Neural crest cell (in vitro differentiated cells): ENCODE data around the gene EDC3. TPM values are rescaled to one million over a fixed set of nuclear protein-coding genes. Genes with fewer than 3 reads are reported as not detected.

ENCODE experiments used
- DNase-seq: peaks from one replicate; pipeline ENCODE4 v3.0.0; 2021; ENCODE audit warnings: low read depth, mixed read lengths, low spot score
- H3K27ac Mint-ChIP-seq: one replicate; pipeline ENCODE4 v1.8.0; 2021; ENCODE audit warnings: mild to moderate bottlenecking, mixed read lengths; ENCODE audit not compliant: unreplicated experiment
- H3K27me3 Mint-ChIP-seq: 2 replicates; pipeline ENCODE4 v1.8.0; 2021; ENCODE audit warnings: low read depth, mild to moderate bottlenecking, mixed read lengths
- H3K36me3 Mint-ChIP-seq: 2 replicates; pipeline ENCODE4 v1.8.0; 2021; ENCODE audit warnings: low read depth, mild to moderate bottlenecking, mixed read lengths
- H3K4me1 Mint-ChIP-seq: 2 replicates; pipeline ENCODE4 v1.8.0; 2021; ENCODE audit warnings: mixed read lengths
- H3K4me3 Mint-ChIP-seq: one replicate; pipeline ENCODE4 v1.8.0; 2021; ENCODE audit warnings: mild to moderate bottlenecking, mixed read lengths
- H3K9me3 Mint-ChIP-seq: 2 replicates; pipeline ENCODE4 v1.8.0; 2021; ENCODE audit warnings: mixed read lengths
- total RNA-seq: library from RNA; stranded (reverse); gene quantifications from 2 replicates; pipeline ENCODE4 v1.2.1, GENCODE V29; 2021
- TF ChIP-seq, protein P1 (sequence below): fragments of 200-600 bp; sonication (generic); conservative IDR thresholded peaks from 2 replicates; pipeline ENCODE4 v1.5.0; 2021; ENCODE audit warnings: antibody characterized with exemption, mild to moderate bottlenecking

EDC3 gene
- total RNA-seq, 1 donor from 2014 or later = 69.8 TPM

DNA sequence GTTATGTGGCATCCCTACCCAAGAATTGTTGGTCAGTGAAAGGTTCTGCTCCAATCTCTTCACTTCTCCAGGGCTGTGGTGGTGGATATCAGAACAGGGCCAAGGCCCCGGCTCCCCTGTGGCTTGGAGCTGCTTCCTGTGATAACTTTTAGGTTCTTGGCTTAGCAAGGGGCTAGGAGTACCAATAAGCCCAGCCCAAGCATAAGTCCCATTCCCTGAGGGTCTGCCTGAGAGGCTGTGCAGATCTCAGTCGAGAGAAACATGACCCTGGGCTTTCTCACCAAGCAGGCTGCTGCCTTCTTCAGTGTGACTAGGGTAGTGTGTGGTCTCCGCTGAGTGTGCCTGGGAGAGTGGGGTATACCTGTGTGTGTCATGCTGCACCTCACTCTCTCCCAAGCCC lies 73.1 kb downstream of the EDC3 start:
- no peak for DNase-seq
- peaks cover 3% of the 10 kb centered on the region for H3K27me3 Mint-ChIP-seq
- no peaks in the 10 kb centered on the region for H3K9me3 Mint-ChIP-seq
- TF ChIP-seq, protein P1, sequence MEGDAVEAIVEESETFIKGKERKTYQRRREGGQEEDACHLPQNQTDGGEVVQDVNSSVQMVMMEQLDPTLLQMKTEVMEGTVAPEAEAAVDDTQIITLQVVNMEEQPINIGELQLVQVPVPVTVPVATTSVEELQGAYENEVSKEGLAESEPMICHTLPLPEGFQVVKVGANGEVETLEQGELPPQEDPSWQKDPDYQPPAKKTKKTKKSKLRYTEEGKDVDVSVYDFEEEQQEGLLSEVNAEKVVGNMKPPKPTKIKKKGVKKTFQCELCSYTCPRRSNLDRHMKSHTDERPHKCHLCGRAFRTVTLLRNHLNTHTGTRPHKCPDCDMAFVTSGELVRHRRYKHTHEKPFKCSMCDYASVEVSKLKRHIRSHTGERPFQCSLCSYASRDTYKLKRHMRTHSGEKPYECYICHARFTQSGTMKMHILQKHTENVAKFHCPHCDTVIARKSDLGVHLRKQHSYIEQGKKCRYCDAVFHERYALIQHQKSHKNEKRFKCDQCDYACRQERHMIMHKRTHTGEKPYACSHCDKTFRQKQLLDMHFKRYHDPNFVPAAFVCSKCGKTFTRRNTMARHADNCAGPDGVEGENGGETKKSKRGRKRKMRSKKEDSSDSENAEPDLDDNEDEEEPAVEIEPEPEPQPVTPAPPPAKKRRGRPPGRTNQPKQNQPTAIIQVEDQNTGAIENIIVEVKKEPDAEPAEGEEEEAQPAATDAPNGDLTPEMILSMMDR = no peak
- peaks cover 27% of the 10 kb centered on the region for H3K4me1 Mint-ChIP-seq
- H3K27ac Mint-ChIP-seq = no peak overlapping the region
- H3K36me3 Mint-ChIP-seq = peaks cover 18% of the 10 kb centered on the region
- peak overlapping the region; percentile 6 for H3K4me3 Mint-ChIP-seq

DNA sequence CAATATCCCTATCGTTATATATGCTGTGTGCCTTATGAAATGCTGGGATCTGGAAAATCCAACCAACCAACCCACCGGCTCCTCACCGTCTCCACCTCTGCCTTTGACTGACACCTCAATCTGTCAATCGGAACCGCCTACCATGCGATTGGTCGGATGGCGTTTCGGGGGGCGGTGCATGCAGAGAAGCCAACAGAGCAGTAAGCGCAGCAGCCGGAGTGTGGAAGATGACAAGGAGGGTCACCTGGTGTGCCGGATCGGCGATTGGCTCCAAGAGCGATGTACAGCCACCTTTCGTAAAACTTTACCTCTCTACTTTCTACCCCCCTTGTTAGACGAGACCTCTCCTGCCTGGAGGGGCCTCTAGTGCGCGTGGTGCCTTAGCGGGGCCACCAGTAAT lies 73.9 kb downstream of the EDC3 start:
- TF ChIP-seq, protein P1 = no peak
- Mint-ChIP-seq H3K4me3 (peak overlapping the region; percentile 89), H3K36me3 (peaks cover 18% of the 10 kb centered on the region), H3K9me3 (no peaks in the 10 kb centered on the region), H3K27ac (peak overlapping the region; percentile 10), H3K4me1 (peaks cover 35% of the 10 kb centered on the region), H3K27me3 (peaks cover 3% of the 10 kb centered on the region)
- DNase-seq = no peak

DNA sequence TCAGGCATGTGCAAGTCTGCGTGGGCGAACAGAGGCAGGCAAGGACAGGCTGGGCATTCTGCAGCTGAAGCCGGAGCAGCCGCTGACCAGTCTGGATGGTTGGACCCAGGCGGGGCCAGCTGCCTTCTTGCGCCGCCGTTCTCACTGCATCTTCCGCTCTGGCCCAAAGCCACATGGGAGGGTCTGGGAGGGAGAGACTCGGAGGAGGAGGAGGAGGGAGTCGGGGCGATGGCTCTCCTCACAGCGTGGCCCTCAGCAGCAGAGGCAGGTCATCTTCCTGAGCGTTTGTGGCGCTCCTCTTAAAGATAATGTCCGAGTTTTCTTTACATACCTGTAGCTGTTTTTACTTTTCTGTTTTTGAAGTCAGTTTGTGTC lies 74.3 kb downstream of the EDC3 start:
- no peaks in the 10 kb centered on the region for H3K9me3 Mint-ChIP-seq
- no peak overlapping the region for H3K27ac Mint-ChIP-seq
- TF ChIP-seq, protein P1 = no peak
- H3K4me1 Mint-ChIP-seq = peaks cover 39% of the 10 kb centered on the region
- peaks cover 3% of the 10 kb centered on the region for H3K27me3 Mint-ChIP-seq
- no peak for DNase-seq
- H3K4me3 Mint-ChIP-seq = peak overlapping the region; percentile 89
- peaks cover 18% of the 10 kb centered on the region for H3K36me3 Mint-ChIP-seq

DNA sequence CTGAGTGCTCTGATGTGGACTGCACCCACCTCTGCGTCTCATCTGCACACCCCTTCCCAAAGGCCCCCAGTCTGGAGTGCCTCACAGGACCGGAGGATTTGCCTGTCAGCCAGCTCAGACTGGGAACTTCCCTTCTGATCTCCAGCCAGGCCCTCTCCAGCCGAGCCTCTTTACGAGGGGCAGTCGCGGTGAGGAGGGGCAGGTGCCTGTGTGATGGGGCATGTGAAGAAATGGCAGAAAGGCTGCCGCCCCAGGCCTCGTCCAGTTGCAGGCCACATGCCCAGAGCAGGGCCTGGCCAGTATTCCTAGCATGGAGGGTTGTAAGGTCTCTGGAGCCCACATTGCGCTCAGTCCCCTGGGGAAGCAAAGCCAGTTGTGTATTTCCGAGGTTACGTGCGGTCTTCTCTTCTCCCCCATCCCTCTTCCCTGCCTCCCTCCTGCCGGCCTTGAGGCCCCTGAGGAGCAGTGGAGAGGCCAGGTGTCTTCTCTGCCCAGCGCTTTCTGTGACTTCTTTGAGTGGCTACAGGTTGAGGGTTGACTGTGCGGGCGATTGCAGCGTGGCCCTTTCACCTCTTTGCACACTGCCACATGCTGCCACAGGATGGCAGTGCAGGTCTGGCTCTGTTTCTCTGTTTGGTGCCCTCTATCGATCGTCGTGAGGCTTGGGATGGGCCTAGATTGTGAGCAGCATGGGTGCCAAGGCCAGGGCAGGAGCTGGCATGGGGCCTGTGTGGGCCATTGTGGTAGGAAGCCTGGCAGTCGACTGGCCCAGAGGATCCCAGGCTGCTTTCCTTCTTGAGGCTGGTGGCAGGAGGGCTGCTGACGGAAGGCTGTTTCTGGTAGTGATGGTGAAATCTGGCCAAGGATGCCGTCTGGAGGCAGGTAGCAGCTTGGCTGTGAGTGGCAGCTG lies 74.9 kb downstream of the EDC3 start:
- Mint-ChIP-seq H3K9me3 (no peaks in the 10 kb centered on the region), H3K27me3 (peaks cover 3% of the 10 kb centered on the region), H3K36me3 (peaks cover 17% of the 10 kb centered on the region), H3K4me3 (peak overlapping the region; percentile 89), H3K4me1 (peaks cover 42% of the 10 kb centered on the region), H3K27ac (no peak overlapping the region)
- TF ChIP-seq, protein P1 = peak; percentile 80
- peak; percentile 71 for DNase-seq

DNA sequence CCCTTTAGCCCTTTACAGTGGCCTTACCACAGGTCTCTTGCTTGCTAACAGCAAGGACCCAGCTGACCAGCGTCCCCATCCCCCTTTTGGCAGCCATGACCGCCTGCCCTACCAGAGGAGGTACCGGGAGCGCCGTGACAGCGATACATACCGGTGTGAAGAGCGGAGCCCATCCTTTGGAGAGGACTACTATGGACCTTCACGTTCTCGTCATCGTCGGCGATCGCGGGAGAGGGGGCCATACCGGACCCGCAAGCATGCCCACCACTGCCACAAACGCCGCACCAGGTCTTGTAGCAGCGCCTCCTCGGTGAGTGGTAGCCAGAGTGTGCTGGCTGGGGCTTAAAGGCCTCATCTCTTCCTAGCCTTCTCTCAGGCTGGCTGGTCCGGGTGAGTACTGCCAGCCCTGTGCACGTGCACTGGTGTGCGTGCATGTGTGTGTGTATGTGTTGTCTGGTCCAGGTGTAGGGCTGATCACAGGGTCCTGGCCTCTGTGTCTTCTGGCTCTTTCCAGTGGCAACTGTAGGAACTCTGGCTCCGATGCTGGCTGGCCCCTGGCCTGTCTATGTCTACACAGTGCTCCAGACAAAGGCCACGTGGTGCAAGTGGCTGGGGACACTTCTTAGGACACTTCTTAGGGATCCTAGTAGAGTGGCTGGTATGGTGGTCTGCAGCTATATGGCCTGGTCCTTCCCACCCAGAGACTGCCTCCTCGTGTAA lies 75.7 kb downstream of the EDC3 start:
- Mint-ChIP-seq H3K9me3 (no peaks in the 10 kb centered on the region), H3K4me1 (peaks cover 42% of the 10 kb centered on the region), H3K36me3 (peaks cover 14% of the 10 kb centered on the region), H3K27ac (peak overlapping the region; percentile 62), H3K4me3 (peak overlapping the region; percentile 95), H3K27me3 (no peaks in the 10 kb centered on the region)
- TF ChIP-seq, protein P1 = no peak
- no peak for DNase-seq
